Mesenchymal stem cell (in vitro differentiated cells and primary cell): ENCODE results near the gene ARFIP1.

Experiments used
- DNase-seq: peaks from one replicate; pipeline ENCODE4 v3.0.0-alpha.2; 2013
- H2AFZ ChIP-seq: one replicate; pipeline ENCODE4 v1.6.1; 2013; ENCODE audit warnings: low read depth, mild to moderate bottlenecking, control low read depth, inconsistent platforms, low read length, moderate library complexity
- H2AK5ac ChIP-seq: 2 replicates; pipeline ENCODE4 v1.6.1; 2013; ENCODE audit warnings: low read length, moderate library complexity, mild to moderate bottlenecking, inconsistent platforms; ENCODE audit not compliant: severe bottlenecking
- H2BK120ac ChIP-seq: one replicate; pipeline ENCODE4 v1.6.1; 2013; ENCODE audit warnings: low read depth, mild to moderate bottlenecking, inconsistent platforms, low read length, moderate library complexity
- H2BK12ac ChIP-seq, 2 experiments: one replicate each; pipeline ENCODE4 v1.6.1; 2013; ENCODE audit warnings: inconsistent platforms in 2 of 2, low read length in 2 of 2, mild to moderate bottlenecking in 2 of 2, moderate library complexity in 2 of 2, control low read depth in 1 of 2
- H2BK15ac ChIP-seq: one replicate; pipeline ENCODE4 v1.6.1; 2013; ENCODE audit warnings: mild to moderate bottlenecking, low read depth, inconsistent platforms; ENCODE audit not compliant: poor library complexity, severe bottlenecking
- H2BK5ac ChIP-seq: 2 replicates; pipeline ENCODE4 v1.6.1; 2013; ENCODE audit warnings: low read depth, mild to moderate bottlenecking, low read length, control low read depth, inconsistent platforms; ENCODE audit not compliant: poor library complexity, severe bottlenecking
- H3K14ac ChIP-seq, 2 experiments: one replicate each; pipeline ENCODE4 v1.6.1; 2013; ENCODE audit warnings: inconsistent platforms in 2 of 2, low read length in 2 of 2, control low read depth in 1 of 2, mild to moderate bottlenecking in 1 of 2, moderate library complexity in 1 of 2
- H3K18ac ChIP-seq, 2 experiments: one replicate each; pipeline ENCODE4 v1.6.1; 2013; ENCODE audit warnings: inconsistent platforms in 2 of 2, low read length in 2 of 2, control low read depth in 1 of 2, low read depth in 1 of 2, mild to moderate bottlenecking in 1 of 2
- H3K23ac ChIP-seq, 2 experiments: one replicate each; pipeline ENCODE4 v1.6.1; 2013; ENCODE audit warnings: inconsistent platforms in 2 of 2, low read length in 2 of 2, mild to moderate bottlenecking in 2 of 2, moderate library complexity in 2 of 2, control low read depth in 1 of 2
- H3K27ac ChIP-seq: 2 replicates; pipeline ENCODE4 v1.5.1; 2013; ENCODE audit warnings: mild to moderate bottlenecking, moderate library complexity, low read length, control low read depth, inconsistent platforms; ENCODE audit not compliant: poor library complexity, severe bottlenecking
- H3K27me3 ChIP-seq, 2 experiments: 2 replicates each; pipeline versions ENCODE4 v1.6.1 to v1.7.0; 2013; ENCODE audit warnings: low read length in 2 of 2, mild to moderate bottlenecking in 2 of 2, moderate library complexity in 2 of 2, control low read depth in 1 of 2, inconsistent platforms in 1 of 2; ENCODE audit not compliant: control insufficient read depth in 1 of 2, insufficient read depth in 1 of 2
- H3K36me3 ChIP-seq, 2 experiments: 2 replicates each; pipeline versions ENCODE4 v1.6.1 to v1.7.0; 2013; ENCODE audit warnings: low read length in 2 of 2, control low read depth in 1 of 2, inconsistent platforms in 1 of 2, low read depth in 1 of 2, mild to moderate bottlenecking in 1 of 2; ENCODE audit not compliant: insufficient read depth in 2 of 2, control insufficient read depth in 1 of 2
- H3K4ac ChIP-seq, 2 experiments: one replicate each; pipeline ENCODE4 v1.6.1; 2013; ENCODE audit warnings: inconsistent platforms in 2 of 2, low read length in 2 of 2, mild to moderate bottlenecking in 2 of 2, moderate library complexity in 2 of 2, control low read depth in 1 of 2, low read depth in 1 of 2
- H3K4me1 ChIP-seq: 2 replicates; pipeline ENCODE4 v1.6.1; 2013; ENCODE audit warnings: low read depth, low read length, control low read depth; ENCODE audit not compliant: control insufficient read depth, insufficient read depth
- H3K4me2 ChIP-seq: 2 replicates; pipeline ENCODE4 v1.6.1; 2013; ENCODE audit warnings: low read length, mild to moderate bottlenecking, inconsistent platforms; ENCODE audit not compliant: poor library complexity, severe bottlenecking
- H3K4me3 ChIP-seq, 2 experiments: 2 replicates each; pipeline versions ENCODE4 v1.5.1 to v1.7.0; 2013; ENCODE audit warnings: low read length in 2 of 2, mild to moderate bottlenecking in 2 of 2, control low read depth in 1 of 2, low read depth in 1 of 2; ENCODE audit not compliant: insufficient read depth in 1 of 2
- H3K79me1 ChIP-seq: replicated peaks from 2 replicates; pipeline ENCODE4 v1.6.1; 2013; ENCODE audit warnings: mild to moderate bottlenecking, control low read depth, low read length, inconsistent platforms; ENCODE audit not compliant: poor library complexity, severe bottlenecking
- H3K9ac ChIP-seq: 2 replicates; pipeline ENCODE4 v1.7.0; 2013; ENCODE audit warnings: mild to moderate bottlenecking, low read length, moderate library complexity
- H3K9me3 ChIP-seq: 2 replicates; pipeline ENCODE4 v1.7.0; 2013; ENCODE audit warnings: mild to moderate bottlenecking, low read length; ENCODE audit not compliant: control insufficient read depth
- H4K8ac ChIP-seq: one replicate; pipeline ENCODE4 v1.6.1; 2013; ENCODE audit warnings: inconsistent platforms, mild to moderate bottlenecking, low read length, moderate library complexity
- H4K91ac ChIP-seq: one replicate; pipeline ENCODE4 v1.6.1; 2013; ENCODE audit warnings: mild to moderate bottlenecking, low read length, inconsistent platforms
- WGBS: methylation state at CpG from one replicate; pipeline ENCODE4 v1.1.7; 2013; ENCODE audit warnings: mixed read lengths; 5-methylcytosine and 5-hydroxymethylcytosine counted together

The ARFIP1 gene

DNA sequence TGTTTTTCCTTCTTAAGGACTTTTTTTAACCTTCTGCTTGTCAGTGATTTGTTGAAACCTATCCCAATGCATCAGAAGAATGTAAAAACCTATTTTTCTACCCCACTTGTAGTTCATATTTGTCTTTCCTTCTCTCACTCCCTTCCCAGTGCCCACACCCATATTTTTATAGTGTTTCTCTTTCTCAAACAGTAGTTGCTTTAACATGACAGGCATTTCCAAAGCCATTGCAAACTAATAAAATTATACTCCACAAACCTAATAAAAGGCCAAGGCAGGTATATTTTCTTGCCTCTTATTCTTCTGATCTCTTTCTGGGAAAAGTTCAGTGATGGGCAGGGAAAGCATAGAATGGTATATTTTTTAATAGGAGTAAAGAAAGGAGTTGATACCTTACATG is 120.6 kb downstream of the ARFIP1 start:
- DNase-seq, result no peak
- no peak overlapping the region for H4K8ac ChIP-seq
- no peak overlapping the region for H2BK12ac ChIP-seq
- H2AK5ac ChIP-seq, result no peak overlapping the region
- H3K4me2 ChIP-seq, result no peak overlapping the region
- no peak overlapping the region for H2BK5ac ChIP-seq
- peaks cover 6% of the 10 kb centered on the region for H3K79me1 ChIP-seq
- H3K27ac ChIP-seq, result no peak overlapping the region
- H3K9me3 ChIP-seq, result no peaks in the 10 kb centered on the region
- no peak overlapping the region for H2BK15ac ChIP-seq
- no peak overlapping the region for H3K14ac ChIP-seq
- H3K9ac ChIP-seq, result no peak overlapping the region
- no peak overlapping the region for H2AFZ ChIP-seq
- no peak overlapping the region for H2BK120ac ChIP-seq
- H4K91ac ChIP-seq, result no peak overlapping the region
- no peaks in the 10 kb centered on the region for H3K27me3 ChIP-seq
- no peak overlapping the region for H3K23ac ChIP-seq
- no peak overlapping the region for H3K4me3 ChIP-seq
- peaks cover 0 to 2% of the 10 kb centered on the region in 2 experiments for H3K36me3 ChIP-seq
- no peaks in the 10 kb centered on the region for H3K4me1 ChIP-seq
- H3K4ac ChIP-seq, result no peak overlapping the region
- H3K18ac ChIP-seq, result no peak overlapping the region

- H3K18ac ChIP-seq, result no peak overlapping the region
- H3K36me3 ChIP-seq, result peaks cover 0 to 2% of the 10 kb centered on the region in 2 experiments
- peaks cover 3% of the 10 kb centered on the region for H3K79me1 ChIP-seq
- H3K14ac ChIP-seq, result no peak overlapping the region
- no peak overlapping the region for H3K4me2 ChIP-seq
- no peak overlapping the region for H3K9ac ChIP-seq
- H3K9me3 ChIP-seq, result no peaks in the 10 kb centered on the region
- H2BK5ac ChIP-seq, result no peak overlapping the region
- H3K27ac ChIP-seq, result no peak overlapping the region
- no peak overlapping the region for H2AK5ac ChIP-seq
- H2AFZ ChIP-seq, result no peak overlapping the region
- H3K4ac ChIP-seq, result no peak overlapping the region
- no peaks in the 10 kb centered on the region for H3K27me3 ChIP-seq
- H4K91ac ChIP-seq, result no peak overlapping the region
- no peak for DNase-seq
- H2BK15ac ChIP-seq, result no peak overlapping the region
- H3K23ac ChIP-seq, result no peak overlapping the region
- H2BK120ac ChIP-seq, result no peak overlapping the region
- H4K8ac ChIP-seq, result no peak overlapping the region
- no peak overlapping the region for H2BK12ac ChIP-seq
- no peak overlapping the region for H3K4me3 ChIP-seq
- H3K4me1 ChIP-seq, result no peaks in the 10 kb centered on the region
- WGBS, result 83% methylated on average over 1 of the region's 3 CpGs
Measured at GRCh38 chr4:152901205-152901604, 121.5 kb downstream of the ARFIP1 start.

- Histone ChIP-seq H3K36me3 (peaks cover 0 to 15% of the 10 kb centered on the region in 2 experiments), H2BK12ac (no peak overlapping the region), H3K27me3 (no peaks in the 10 kb centered on the region), H3K4me1 (no peaks in the 10 kb centered on the region), H3K23ac (no peak overlapping the region), H3K4me2 (no peak overlapping the region), H3K14ac (no peak overlapping the region), H2BK15ac (no peak overlapping the region), H3K18ac (no peak overlapping the region), H4K8ac (no peak overlapping the region), H4K91ac (no peak overlapping the region), H2AK5ac (no peak overlapping the region), H3K4me3 (no peak overlapping the region), H2AFZ (no peak overlapping the region), H3K27ac (no peak overlapping the region), H3K79me1 (peaks cover 5% of the 10 kb centered on the region), H3K9ac (no peak overlapping the region), H2BK5ac (no peak overlapping the region), H3K4ac (no peak overlapping the region), H2BK120ac (no peak overlapping the region), H3K9me3 (no peaks in the 10 kb centered on the region)
- no peak for DNase-seq
Measured at GRCh38 chr4:152903658-152904057, 123.9 kb downstream of the ARFIP1 start.

GRCh38 chr4:152909901-152910300 is 130.1 kb downstream of the ARFIP1 start:
- Histone ChIP-seq H3K4ac (no peak overlapping the region), H3K9me3 (no peaks in the 10 kb centered on the region), H3K27ac (no peak overlapping the region), H2BK12ac (no peak overlapping the region), H2AFZ (no peak overlapping the region), H3K27me3 (no peaks in the 10 kb centered on the region), H4K8ac (no peak overlapping the region), H2BK15ac (no peak overlapping the region), H2AK5ac (no peak overlapping the region), H3K4me3 (no peak overlapping the region), H3K9ac (no peak overlapping the region), H2BK5ac (no peak overlapping the region), H3K14ac (no peak overlapping the region), H3K79me1 (peaks cover 1% of the 10 kb centered on the region), H2BK120ac (no peak overlapping the region), H3K18ac (no peak overlapping the region), H3K23ac (no peak overlapping the region), H3K4me1 (no peaks in the 10 kb centered on the region), H3K4me2 (no peak overlapping the region), H4K91ac (no peak overlapping the region), H3K36me3 (peaks cover 0 to 42% of the 10 kb centered on the region in 2 experiments)
- WGBS, result 97% methylated on average over 4 of the region's 4 CpGs
- no peak for DNase-seq
